ENCODE results near the gene PTPRK.

PTPRK gene

DNA sequence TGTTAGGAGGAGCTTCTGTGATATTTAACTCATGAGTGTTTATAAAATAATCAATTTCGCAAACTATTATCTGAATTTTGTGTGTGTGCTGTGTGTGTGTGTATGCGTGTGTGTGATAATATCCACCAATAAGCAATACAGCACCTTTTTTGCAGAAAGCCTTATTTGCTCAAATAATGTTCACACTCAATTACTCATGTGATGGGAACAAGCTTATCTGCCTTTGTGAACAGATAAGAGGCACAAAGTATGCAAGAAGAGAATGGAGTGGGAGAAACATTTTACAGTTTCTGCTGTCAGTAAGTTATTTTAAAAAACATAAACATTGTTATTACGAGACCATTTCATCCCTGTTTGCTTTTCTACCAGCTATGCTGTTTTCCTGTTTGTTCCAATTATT, 36.7 kb upstream of the PTPRK start:
- H3K4me3 ChIP-seq (ENCODE audit: low read depth, low read length) = no peak overlapping the region
- TF ChIP-seq, protein P1, sequence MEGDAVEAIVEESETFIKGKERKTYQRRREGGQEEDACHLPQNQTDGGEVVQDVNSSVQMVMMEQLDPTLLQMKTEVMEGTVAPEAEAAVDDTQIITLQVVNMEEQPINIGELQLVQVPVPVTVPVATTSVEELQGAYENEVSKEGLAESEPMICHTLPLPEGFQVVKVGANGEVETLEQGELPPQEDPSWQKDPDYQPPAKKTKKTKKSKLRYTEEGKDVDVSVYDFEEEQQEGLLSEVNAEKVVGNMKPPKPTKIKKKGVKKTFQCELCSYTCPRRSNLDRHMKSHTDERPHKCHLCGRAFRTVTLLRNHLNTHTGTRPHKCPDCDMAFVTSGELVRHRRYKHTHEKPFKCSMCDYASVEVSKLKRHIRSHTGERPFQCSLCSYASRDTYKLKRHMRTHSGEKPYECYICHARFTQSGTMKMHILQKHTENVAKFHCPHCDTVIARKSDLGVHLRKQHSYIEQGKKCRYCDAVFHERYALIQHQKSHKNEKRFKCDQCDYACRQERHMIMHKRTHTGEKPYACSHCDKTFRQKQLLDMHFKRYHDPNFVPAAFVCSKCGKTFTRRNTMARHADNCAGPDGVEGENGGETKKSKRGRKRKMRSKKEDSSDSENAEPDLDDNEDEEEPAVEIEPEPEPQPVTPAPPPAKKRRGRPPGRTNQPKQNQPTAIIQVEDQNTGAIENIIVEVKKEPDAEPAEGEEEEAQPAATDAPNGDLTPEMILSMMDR (IDR thresholded peaks at IDR 0.05) = no peak
- no peaks in the 10 kb centered on the region for H3K79me2 ChIP-seq
- no peaks in the 10 kb centered on the region for H3K9me3 ChIP-seq (ENCODE audit: control insufficient read depth, low read length)
- no peak overlapping the region for H3K4me2 ChIP-seq (ENCODE audit: low read length)
- H3K4me1 ChIP-seq = no peaks in the 10 kb centered on the region
- no peak overlapping the region for H3K9ac ChIP-seq
- no peak overlapping the region for H3K27ac ChIP-seq
- H2AFZ ChIP-seq = no peak overlapping the region
- no peaks in the 10 kb centered on the region for H3K36me3 ChIP-seq (ENCODE audit: control insufficient read depth, insufficient read depth, low read length)
- no peaks in the 10 kb centered on the region for H3K27me3 ChIP-seq (ENCODE audit: control insufficient read depth, insufficient read depth, low read length)

DNA sequence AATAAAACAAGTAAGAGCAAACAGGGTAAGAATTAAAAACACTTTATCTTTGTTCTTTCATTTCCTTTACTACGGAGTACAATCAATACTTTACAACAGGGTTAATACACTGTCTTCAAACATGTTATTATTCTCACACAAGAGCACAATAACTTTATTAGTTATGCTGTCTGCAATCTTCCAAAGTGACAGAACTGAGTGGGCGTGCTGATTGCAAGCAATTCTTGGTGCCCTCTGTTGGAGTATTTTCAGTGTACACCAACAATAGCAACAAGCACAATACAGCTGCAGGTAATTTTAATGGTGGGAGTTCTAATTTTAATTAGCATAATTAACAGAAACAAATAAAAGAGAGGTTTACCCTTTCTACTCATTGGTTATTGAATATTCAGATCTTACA, 33.9 kb upstream of the PTPRK start:
- H3K36me3 ChIP-seq (ENCODE audit: control insufficient read depth, insufficient read depth, low read length) = no peaks in the 10 kb centered on the region
- H3K4me2 ChIP-seq (ENCODE audit: low read length) = no peak overlapping the region
- H2AFZ ChIP-seq = no peak overlapping the region
- H3K9ac ChIP-seq = no peak overlapping the region
- no peaks in the 10 kb centered on the region for H3K4me1 ChIP-seq
- no peaks in the 10 kb centered on the region for H3K27me3 ChIP-seq (ENCODE audit: control insufficient read depth, insufficient read depth, low read length)
- TF ChIP-seq, protein P1 (IDR thresholded peaks at IDR 0.05) = no peak
- H3K4me3 ChIP-seq (ENCODE audit: low read depth, low read length) = no peak overlapping the region
- H3K9me3 ChIP-seq (ENCODE audit: control insufficient read depth, low read length) = no peaks in the 10 kb centered on the region
- H3K79me2 ChIP-seq = no peaks in the 10 kb centered on the region
- H3K27ac ChIP-seq = no peak overlapping the region

DNA sequence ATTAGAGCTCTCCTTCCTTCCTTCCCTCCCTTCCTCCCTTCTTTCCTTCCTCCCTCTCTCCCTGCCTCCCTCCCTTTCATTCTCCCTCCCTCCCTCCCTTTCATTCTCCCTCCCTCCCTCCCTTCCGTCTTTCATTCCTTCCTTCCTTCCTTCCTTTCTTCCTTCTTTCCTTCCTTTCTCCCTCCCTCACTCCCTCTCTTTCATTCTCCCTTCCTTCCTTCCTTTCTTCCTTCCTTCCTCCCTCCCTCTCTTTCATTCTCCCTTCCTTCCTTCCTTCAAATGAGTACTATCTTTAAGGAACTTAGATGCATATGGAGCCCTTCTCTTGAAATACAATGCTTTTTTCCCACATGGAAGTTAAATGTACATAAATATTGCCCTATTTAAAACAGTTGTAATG, 20.9 kb upstream of the PTPRK start:
- Histone ChIP-seq H3K27me3 (ENCODE audit: control insufficient read depth, insufficient read depth, low read length) (no peaks in the 10 kb centered on the region), H3K4me3 (ENCODE audit: low read depth, low read length) (no peak overlapping the region), H3K4me1 (no peaks in the 10 kb centered on the region), H3K9me3 (ENCODE audit: control insufficient read depth, low read length) (no peaks in the 10 kb centered on the region), H3K36me3 (ENCODE audit: control insufficient read depth, insufficient read depth, low read length) (no peaks in the 10 kb centered on the region), H3K27ac (no peak overlapping the region), H3K4me2 (ENCODE audit: low read length) (no peak overlapping the region), H2AFZ (no peak overlapping the region), H3K79me2 (no peaks in the 10 kb centered on the region), H3K9ac (no peak overlapping the region)
- TF ChIP-seq, protein P1 (IDR thresholded peaks at IDR 0.05) = no peak

DNA sequence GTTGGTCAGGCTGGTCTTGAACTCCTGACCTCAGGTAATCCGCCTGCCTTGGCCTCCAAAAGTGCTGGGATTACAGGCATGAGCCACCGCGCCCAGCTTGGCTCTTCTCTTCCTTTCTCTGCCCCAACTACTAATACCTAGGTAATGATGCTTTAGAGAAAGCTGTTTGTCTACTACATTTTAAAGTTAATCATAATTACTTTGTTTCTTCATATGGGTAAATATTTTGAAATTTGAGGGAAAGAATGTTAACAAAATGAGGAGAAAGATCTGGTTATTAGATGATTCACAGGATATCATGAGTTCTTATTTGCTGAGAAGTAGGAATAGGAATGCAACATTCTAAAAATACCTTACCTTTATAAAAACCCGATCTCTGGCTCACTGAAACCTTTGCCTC, 18.4 kb upstream of the PTPRK start:
- H3K27ac ChIP-seq = no peak overlapping the region
- no peak overlapping the region for H3K4me3 ChIP-seq (ENCODE audit: low read depth, low read length)
- H3K4me2 ChIP-seq (ENCODE audit: low read length) = no peak overlapping the region
- TF ChIP-seq, protein P1 (IDR thresholded peaks at IDR 0.05) = no peak
- H3K36me3 ChIP-seq (ENCODE audit: control insufficient read depth, insufficient read depth, low read length) = no peaks in the 10 kb centered on the region
- H3K27me3 ChIP-seq (ENCODE audit: control insufficient read depth, insufficient read depth, low read length) = no peaks in the 10 kb centered on the region
- no peak overlapping the region for H3K9ac ChIP-seq
- H3K4me1 ChIP-seq = no peaks in the 10 kb centered on the region
- no peaks in the 10 kb centered on the region for H3K9me3 ChIP-seq (ENCODE audit: control insufficient read depth, low read length)
- no peaks in the 10 kb centered on the region for H3K79me2 ChIP-seq
- H2AFZ ChIP-seq = no peak overlapping the region

DNA sequence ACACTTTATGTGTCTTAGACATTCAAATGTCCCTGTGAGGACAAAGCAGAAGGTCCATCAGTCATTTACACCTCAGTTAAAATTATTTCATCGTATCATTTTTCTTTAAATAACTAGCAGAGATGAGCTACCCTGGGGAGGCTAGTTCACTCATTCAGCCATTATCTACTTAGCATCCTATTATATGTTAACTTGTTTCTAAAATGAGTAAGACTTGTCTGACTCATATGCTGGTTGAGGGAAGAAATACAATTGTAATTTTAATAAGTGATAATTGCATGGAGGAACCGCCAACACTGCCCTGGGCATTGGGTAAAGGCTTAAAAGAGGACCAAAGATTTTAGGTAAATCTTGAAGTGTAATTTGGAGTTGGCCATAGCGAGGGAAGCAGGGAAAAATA, 12.4 kb upstream of the PTPRK start:
- no peak overlapping the region for H3K9ac ChIP-seq
- H3K79me2 ChIP-seq = no peaks in the 10 kb centered on the region
- no peak overlapping the region for H3K4me2 ChIP-seq (ENCODE audit: low read length)
- H3K4me3 ChIP-seq (ENCODE audit: low read depth, low read length) = no peak overlapping the region
- no peak overlapping the region for H2AFZ ChIP-seq
- no peaks in the 10 kb centered on the region for H3K36me3 ChIP-seq (ENCODE audit: control insufficient read depth, insufficient read depth, low read length)
- no peaks in the 10 kb centered on the region for H3K9me3 ChIP-seq (ENCODE audit: control insufficient read depth, low read length)
- TF ChIP-seq, protein P1 (IDR thresholded peaks at IDR 0.05) = no peak
- H3K4me1 ChIP-seq = no peaks in the 10 kb centered on the region
- no peak overlapping the region for H3K27ac ChIP-seq
- H3K27me3 ChIP-seq (ENCODE audit: control insufficient read depth, insufficient read depth, low read length) = no peaks in the 10 kb centered on the region

Data from parathyroid adenoma (tissue), 2 donors.